HG02588 (cell line): ENCODE measurements around the gene ZNF318.

ENCODE experiments used
- ATAC-seq: cut with Tn5 transposase; IDR thresholded peaks from one replicate; pipeline ENCODE4 v1.9.1; 2021; ENCODE audit warnings: mild to moderate bottlenecking, moderate library complexity; ENCODE audit not compliant: unreplicated experiment

ZNF318 gene

DNA sequence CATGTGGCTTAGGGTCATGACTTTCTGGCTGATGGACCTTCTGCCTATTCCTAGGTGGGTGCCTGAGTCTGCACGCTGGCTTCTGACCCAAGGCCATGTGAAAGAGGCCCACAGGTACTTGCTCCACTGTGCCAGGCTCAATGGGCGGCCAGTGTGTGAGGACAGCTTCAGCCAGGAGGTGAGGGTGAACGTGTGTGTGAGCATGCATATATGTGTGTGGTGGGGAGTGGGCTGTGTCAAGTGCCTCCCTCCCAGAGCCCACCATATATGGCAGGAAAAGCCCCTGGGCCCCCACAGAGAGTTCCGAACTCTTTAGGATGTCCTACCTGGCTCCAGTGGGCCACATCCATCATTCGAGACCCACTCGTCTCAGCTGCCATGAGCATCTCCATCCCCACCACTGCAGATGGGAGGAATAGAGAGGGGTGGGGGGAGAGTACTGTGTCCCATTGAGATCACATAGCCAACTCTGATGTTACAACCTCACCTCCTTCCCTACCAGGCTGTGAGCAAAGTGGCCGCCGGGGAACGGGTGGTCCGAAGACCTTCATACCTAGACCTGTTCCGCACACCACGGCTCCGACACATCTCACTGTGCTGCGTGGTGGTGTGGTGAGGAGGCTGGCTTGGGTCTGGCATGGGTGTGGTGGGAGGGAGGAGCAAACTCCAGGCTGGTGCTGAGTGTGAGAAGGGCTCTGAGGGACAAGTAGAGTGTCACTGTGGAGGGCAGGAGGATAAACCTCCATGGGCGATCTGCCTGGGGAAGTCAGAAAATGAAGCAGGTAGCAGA is 68.2 kb downstream of the ZNF318 start:
- ATAC-seq = no peak

GRCh38 chr6:43299338-43300293 is 69.8 kb downstream of the ZNF318 start:
- no peak for ATAC-seq

- no peak for ATAC-seq
These were observed 70.7 kb downstream of the ZNF318 start for GRCh38 chr6:43298565-43299337.

GRCh38 chr6:43297644-43298564 is 71.5 kb downstream of the ZNF318 start, which contains the start of gene SLC22A7:
TSS of gene SLC22A7 (plus strand) at chr6:43298260. CDS start at chr6:43298359, 99 bp downstream.
- ATAC-seq = no peak

- ATAC-seq = no peak
These were observed 72.5 kb downstream of the ZNF318 start for GRCh38 chr6:43296780-43297497.

DNA sequence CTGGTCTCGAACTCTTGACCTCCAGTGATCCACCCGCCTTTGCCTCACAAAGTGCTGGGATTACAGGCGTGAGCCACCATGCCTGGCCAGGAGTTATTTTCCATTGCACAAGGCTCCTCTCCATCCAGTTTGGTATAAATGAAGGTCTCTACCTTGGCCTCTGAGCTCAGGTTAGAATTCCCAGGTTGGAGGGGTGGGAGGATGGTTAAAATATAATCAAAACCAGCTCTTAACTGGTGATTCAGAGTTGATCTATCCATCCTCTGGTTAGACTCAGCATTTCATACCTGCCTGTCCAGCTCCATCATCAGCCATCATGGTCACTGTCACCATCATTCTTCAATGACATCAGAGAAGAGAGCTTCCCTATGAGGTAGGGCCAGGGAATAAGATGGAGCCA is 74.0 kb downstream of the ZNF318 start:
- no peak for ATAC-seq

DNA sequence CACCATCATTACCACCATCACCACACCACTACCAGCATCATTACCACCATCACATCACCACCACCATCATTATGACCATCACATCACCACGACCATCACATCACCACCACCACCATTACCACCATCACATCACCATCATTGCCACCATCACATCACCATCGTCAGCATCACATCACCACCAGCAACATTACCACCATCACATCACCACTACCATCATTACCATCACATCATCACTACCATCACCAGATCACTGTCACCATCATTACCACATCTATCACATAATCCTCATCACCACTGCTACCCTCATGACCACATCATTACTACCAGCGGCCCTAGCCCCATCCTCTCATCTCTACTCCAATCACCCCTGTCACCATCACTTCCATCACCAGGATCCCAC is 74.9 kb downstream of the ZNF318 start:
- ATAC-seq = no peak

GRCh38 chr6:43293698-43294097 is 75.7 kb downstream of the ZNF318 start:
- ATAC-seq = no peak

GRCh38 chr6:43292763-43293318 is 76.6 kb downstream of the ZNF318 start:
- no peak for ATAC-seq

- no peak for ATAC-seq
These were observed 77.1 kb downstream of the ZNF318 start for GRCh38 chr6:43292341-43292740.

DNA sequence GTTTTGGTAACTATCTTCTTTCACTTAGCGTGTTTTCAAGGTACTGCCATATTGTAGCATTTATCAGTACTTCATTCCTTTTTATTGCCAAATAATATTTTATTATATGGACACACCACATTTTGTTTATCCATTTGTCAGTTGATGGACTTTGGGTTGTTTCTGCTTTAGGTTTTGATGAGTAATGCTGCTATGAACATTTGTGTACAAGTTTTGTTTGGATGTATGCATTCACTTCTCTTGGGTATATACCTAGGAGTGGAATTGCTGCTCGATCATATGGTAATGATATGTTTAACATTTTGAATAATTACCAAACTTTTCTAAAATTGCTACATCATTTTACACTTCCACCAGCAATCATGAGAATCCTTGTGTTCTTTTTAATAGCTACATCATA is 77.7 kb downstream of the ZNF318 start:
- ATAC-seq = no peak

DNA sequence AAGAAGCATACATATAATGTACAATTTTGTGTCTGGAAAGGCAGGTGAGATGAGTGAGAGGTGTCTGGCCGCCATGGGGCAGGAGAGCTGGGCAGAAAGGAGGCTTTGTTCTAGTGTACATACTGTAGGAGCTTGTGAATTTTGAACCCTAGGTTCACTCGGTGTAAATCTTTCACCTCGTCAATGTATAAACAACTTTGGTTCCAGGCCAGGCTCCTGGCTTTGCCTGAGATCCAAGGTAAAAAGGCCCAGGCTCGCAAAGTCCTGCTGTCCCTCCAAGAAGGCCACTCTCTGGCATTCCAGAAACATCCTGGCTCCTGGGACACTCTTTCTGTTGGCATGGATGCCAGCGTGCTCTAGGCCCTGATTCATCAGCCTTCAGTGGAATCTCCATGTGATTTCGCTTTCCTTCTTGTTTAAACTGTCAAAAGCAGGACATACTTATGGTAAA is 78.5 kb downstream of the ZNF318 start:
- no peak for ATAC-seq

- ATAC-seq = no peak
These were observed 79.0 kb downstream of the ZNF318 start for GRCh38 chr6:43290339-43290904.

GRCh38 chr6:43287717-43288679 is 81.4 kb downstream of the ZNF318 start:
- ATAC-seq = no peak

DNA sequence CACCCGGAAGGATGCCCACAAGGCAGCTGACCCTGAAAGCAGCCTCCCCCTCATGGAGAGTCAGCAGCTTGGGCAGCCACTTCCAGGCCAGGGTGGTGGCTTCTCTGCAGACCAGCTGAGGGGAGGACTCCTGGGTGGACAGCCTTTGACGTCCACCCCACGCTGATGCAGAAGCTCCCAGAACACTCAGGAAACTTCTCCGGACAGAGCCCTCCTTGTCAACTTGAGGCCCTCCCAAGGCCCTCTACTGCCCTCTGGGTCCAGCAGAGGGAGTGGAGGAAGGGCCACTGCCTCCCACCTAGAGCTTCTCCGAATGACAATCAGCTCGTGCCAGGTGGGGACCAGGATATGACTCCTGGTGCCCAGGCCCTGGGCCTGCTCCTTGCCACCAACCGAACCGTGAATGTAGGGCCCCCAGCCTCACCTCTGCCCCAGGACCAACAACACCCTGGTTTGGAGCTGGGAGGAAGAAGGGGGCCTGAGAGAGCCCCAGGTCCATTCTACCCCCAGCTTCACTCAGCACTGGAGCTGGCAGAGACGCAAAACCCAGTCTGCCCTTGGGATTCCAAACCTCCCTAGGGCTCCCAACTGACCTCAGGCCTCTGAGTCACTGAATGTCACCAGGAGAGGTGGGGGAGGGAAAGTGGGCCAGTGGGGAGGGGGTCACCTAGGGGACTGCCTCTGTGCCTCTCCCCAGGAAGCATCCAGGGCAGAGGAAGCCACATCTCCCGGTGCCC is 82.3 kb downstream of the ZNF318 start:
- no peak for ATAC-seq

DNA sequence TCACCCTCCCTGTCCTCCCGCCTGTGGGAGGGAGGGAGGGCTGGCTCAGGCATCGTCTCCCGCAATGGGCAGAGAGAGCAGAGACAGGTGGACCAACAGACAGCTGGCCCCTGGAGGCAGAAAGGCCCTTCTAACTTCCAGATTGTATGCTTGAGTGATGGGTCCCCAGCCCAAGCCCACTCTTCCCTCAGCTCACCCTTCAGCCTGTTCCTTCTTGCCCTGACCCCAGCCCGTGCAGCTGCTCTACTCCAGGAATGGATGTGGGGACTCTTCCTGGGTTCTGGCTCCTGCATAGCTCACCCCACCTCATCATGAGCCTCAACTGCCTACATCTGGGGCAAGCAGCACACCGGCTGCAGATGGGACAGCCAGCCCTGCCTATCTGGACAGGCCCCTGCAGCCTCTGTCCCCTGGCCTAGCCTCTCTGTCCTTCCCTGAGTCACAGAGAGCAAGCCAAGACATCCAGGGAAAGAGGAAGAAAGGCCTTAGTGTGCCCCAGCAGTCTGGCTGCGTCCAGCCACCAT is 82.9 kb downstream of the ZNF318 start:
- ATAC-seq = no peak
